Central memory CD4-positive, alpha-beta T cell (primary cell): ENCODE results near the gene FADS6.
"Not testable (repeated sequence)": the region's sequence is repeated elsewhere in the genome, so short reads cannot be mapped to it uniquely, and the experiment has no call there.

Source experiments
- DNase-seq: peaks from one replicate; pipeline ENCODE4 v3.0.0; 2022

FADS6 gene

DNA sequence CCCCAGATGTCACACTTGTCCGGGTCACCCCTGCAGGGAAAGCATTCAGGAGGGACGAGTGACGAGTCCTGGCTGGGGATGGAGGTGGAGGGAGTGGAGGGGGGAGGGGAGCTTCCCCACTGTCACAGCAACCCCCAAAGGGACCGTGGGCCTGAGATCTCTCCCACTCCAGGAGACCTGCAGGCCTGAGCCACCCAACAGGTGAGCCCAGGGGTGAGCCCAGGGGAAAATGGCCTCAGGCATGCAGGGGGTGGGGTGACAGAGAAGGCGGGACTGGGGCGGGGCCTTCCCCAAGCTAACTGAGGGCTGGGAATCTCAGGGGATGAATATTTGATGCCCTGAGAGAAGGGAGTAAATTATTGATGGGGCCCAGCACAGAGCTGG, 27.2 kb upstream of the FADS6 start:
- no peak for DNase-seq

DNA sequence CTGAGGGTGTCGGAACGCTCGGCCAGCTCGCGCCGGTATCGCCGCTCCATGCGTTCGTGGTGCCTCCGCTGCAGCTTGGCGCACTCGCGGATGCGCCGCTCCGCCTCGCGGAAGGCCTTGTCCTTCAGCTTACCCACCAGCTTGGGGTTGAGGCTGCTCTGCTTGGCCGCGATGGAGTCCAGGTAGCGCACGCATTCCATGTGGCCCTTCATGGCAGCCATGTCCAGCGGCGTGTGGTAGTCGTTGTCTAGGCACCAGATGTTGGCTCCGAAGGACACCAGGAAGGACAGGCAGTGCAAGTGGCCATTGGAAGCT, 26.8 kb upstream of the FADS6 start:
- DNase-seq, result no peak

GRCh38 chr17:74919440-74920305, 26.2 kb upstream of the FADS6 start:
- DNase-seq, result no peak

- no peak for DNase-seq
Observed at GRCh38 chr17:74918906-74919305, 25.5 kb upstream of the FADS6 start.

- no peak for DNase-seq
Observed at GRCh38 chr17:74917430-74917829, 24.0 kb upstream of the FADS6 start.

GRCh38 chr17:74916851-74917199, 23.4 kb upstream of the FADS6 start:
- no peak for DNase-seq

GRCh38 chr17:74916136-74916850, 22.9 kb upstream of the FADS6 start:
- DNase-seq, result no peak

DNA sequence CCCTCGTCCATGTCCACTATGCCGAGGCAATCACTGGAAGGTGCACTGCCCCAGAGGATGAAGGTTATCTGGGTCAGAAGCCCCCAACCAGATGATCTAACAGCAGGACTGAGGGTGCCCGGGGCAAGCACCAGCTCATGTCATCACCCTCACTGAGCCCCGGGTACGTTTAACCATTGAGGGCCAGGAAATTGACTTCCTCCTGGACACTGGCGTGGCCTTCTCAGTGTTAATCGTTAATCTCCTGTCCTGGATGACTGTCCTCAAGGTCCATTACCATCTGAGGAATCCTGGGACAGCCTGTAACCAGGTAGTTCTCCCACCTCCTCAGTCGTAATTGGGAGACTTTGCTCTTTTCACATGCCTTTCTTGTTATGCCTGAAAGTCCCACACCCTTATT, 18.0 kb upstream of the FADS6 start:
- DNase-seq, result not testable (repeated sequence)

- DNase-seq, result not testable (repeated sequence)
Observed at GRCh38 chr17:74909097-74909496, 15.7 kb upstream of the FADS6 start.

DNA sequence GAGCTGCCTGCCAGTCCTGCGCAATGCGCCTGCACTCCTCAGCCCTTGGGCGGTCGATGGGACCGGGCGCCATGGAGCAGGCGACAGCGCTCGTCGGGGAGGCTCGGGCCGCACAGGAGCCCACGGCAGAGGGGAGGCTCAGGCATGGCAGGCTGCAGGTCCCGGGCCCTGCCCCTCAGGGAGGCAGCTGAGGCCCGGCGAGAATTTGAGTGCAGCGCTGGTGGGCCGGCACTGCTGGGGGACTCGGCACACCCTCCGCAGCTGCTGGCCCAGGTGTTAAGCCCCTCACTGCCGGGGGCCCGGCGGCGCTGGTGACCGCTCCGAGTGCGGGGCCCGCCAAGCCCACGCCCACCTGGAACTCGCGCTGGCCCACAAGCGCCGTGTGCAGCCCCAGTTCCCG, 13.6 kb upstream of the FADS6 start:
- no peak for DNase-seq

DNA sequence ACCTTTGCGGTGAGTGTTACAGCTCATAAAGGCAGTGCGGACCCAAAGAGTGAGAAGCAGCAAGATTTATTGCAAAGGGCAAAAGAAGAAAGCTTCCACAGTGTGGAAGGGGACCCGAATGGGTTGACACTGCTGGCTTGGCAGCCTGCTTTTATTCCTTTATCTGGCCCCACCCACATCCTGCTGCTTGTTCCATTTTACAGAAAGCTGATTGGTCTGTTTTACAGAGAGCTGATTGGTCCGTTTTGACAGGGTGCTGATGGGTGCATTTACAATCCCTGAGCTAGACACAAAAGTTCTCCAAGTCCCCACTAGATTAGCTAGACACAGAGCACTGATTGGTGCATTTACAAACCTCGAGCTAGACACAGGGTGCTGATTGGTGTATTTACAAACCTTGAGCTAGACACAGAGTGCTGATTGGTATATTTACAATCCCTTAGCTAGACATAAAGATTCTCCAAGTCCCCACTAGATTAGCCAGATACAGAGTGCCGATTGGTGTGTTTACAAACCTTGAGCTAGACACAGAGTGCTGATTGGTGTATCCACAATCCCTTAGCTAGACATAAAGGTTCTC, 12.9 kb upstream of the FADS6 start:
- DNase-seq, result not testable (repeated sequence)

- no peak for DNase-seq
Observed at GRCh38 chr17:74904687-74905409, 11.4 kb upstream of the FADS6 start.

DNA sequence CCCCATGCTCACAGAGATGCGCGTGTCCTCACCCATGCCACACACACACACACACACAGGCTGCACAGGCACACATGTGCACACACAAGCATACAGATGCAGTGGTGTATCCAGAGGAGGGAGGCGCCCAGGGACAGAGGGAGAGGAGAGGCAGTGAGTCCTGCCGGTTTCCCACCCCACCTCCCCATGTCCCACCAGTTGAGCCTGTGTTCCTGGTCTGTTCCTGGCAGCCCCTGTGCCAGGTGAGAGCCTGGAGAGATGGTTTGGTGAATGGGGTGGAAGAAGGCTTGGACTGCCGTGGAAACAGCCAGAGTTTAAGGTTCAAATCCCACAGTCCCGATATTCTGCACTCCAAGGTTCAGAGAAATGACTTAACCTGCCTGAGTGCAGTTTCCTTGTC, 10.2 kb upstream of the FADS6 start:
- no peak for DNase-seq

DNA sequence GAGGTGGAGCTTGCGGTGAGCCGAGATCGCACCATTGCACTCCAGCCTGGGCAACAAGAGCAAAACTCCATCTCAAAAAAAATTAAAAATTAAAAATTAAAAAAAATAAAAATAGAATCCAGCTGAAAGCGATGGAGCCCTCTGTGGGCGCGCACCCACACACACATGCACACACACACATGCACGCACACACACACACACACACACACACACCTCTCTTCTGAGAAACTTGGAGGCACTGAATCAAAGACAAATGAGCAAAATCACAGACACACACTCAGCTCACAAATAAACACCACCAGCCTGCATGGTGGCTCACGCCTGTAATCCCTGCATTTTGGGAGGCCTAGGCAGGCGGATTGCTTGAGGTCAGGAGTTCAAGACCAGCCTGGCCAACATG, 9.6 kb upstream of the FADS6 start:
- DNase-seq, result no peak

GRCh38 chr17:74901353-74902135, 8.1 kb upstream of the FADS6 start:
- DNase-seq, result no peak

DNA sequence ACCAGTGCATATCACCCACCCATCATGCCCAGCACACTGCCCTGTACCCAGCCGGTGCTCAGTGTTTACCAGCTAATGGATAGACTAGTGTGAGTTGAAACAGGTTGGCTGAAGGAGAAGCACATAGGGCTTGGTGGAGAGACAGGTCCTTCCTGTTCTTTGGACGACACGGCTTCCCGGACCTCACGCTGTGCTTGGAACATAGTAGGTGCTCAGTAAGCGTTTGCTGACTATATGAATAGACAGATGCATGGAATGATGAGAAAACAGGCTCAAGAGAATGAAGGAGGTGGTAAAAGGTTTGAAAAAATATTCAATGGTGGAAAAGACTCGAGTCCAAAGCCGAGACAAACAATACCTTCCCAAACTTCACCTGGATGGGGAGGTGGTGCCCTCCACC, 6.8 kb upstream of the FADS6 start:
- no peak for DNase-seq

GRCh38 chr17:74898376-74898946, 5.0 kb upstream of the FADS6 start:
- no peak for DNase-seq

DNA sequence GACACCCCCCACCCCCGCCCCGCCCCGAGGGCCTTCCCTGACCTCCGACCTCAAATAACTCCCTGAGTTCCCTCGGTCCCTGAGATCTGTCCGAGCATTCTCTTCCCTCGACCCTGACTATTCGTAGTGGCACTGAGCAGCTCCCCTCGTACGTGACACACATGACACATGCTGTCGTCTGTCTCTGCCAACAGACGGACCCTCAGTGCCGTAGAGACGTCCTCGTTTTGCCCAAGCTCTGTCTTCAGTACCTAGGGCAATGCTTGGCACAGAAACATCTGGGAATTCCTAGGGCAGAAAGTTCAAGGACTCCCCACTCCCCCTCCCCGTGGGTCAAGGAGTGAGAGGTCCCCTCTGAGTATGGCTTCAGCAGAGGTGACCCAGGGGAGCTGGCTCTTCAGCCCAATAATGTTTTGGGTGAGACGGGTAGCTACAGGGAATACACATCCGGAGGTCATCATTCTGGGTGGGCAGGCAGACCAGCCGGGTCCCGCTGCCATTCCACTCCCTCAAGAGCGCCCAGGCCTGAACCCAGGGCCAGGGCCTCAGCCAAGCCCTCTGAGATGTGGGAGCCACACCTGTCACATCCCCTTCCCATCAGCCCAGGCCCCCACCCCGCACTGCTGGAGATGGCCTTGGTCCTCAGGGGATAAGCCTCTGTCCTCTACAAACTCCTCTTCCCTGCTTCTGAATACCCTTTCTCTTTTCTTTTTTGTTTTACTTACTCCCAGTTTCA, 671 bp upstream of the FADS6 start:
- no peak for DNase-seq

- DNase-seq, result no peak
Observed at GRCh38 chr17:74892013-74892841, 1.2 kb downstream of the FADS6 start.

- no peak for DNase-seq
Observed at GRCh38 chr17:74890554-74890953, 2.9 kb downstream of the FADS6 start.

GRCh38 chr17:74888469-74888868, 5.0 kb downstream of the FADS6 start:
- DNase-seq, result no peak
